Breast epithelium (tissue), 3 donors: ENCODE data around the gene EXPH5.

Experiments
- POLR2A ChIP-seq: fragments of 450-650 bp; IDR thresholded peaks from one replicate; pipeline ENCODE4 v1.6.1; 2016; ENCODE audit warnings: antibody characterized with exemption, mild to moderate bottlenecking, moderate library complexity
- POLR2AphosphoS5 ChIP-seq, 3 donors: sonication (generic); formaldehyde crosslinking; IDR thresholded peaks; one replicate each; pipeline ENCODE4 v1.6.1; 2017; ENCODE audit warnings: antibody characterized with exemption in 3 of 3
- TF ChIP-seq, protein P1 (sequence below), 3 donors: fragments of 450-650 bp; IDR thresholded peaks; one replicate each; pipeline ENCODE4 v1.5.1; 2016 to 2017; ENCODE audit warnings: antibody characterized with exemption in 3 of 3, mild to moderate bottlenecking in 3 of 3, moderate library complexity in 3 of 3

- TF ChIP-seq, protein P1, sequence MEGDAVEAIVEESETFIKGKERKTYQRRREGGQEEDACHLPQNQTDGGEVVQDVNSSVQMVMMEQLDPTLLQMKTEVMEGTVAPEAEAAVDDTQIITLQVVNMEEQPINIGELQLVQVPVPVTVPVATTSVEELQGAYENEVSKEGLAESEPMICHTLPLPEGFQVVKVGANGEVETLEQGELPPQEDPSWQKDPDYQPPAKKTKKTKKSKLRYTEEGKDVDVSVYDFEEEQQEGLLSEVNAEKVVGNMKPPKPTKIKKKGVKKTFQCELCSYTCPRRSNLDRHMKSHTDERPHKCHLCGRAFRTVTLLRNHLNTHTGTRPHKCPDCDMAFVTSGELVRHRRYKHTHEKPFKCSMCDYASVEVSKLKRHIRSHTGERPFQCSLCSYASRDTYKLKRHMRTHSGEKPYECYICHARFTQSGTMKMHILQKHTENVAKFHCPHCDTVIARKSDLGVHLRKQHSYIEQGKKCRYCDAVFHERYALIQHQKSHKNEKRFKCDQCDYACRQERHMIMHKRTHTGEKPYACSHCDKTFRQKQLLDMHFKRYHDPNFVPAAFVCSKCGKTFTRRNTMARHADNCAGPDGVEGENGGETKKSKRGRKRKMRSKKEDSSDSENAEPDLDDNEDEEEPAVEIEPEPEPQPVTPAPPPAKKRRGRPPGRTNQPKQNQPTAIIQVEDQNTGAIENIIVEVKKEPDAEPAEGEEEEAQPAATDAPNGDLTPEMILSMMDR (IDR thresholded peaks at IDR 0.05): no peak
- TF ChIP-seq POLR2AphosphoS5 (IDR thresholded peaks at IDR 0.05): no peak
- no peak for TF ChIP-seq POLR2A
Observed at GRCh38 chr11:108535384-108535955, 58.1 kb downstream of the EXPH5 start.
